Activated CD8-positive, alpha-beta memory T cell treated with anti-CD3 and anti-CD28 coated beads for 36 hours (primary cell): Measurements from ENCODE around the gene PLCH1. TPM values are rescaled to one million over a fixed set of nuclear protein-coding genes. Genes with fewer than 3 reads are reported as not detected.

Experiments used
- CTCF ChIA-PET: fragments of 350-600 bp; sonication (Branson Sonifier 250); formaldehyde crosslinking; loops from one replicate; lab custom pipeline; 2021; ENCODE audit warnings: antibody characterized with exemption; lab: Charles Lee
- POLR2A ChIA-PET: fragments of 350-600 bp; sonication (Branson Sonifier 250); formaldehyde crosslinking; loops from one replicate; lab custom pipeline; 2021; ENCODE audit warnings: antibody characterized with exemption; lab: Charles Lee
- total RNA-seq, 2 experiments: library from RNA; stranded (reverse); gene quantifications; one replicate each; pipeline ENCODE4 v1.2.3, GENCODE V29; 2021

PLCH1 gene
- total RNA-seq, 2 experiments from 2014 or later = 0.08 to 0.10 TPM

DNA sequence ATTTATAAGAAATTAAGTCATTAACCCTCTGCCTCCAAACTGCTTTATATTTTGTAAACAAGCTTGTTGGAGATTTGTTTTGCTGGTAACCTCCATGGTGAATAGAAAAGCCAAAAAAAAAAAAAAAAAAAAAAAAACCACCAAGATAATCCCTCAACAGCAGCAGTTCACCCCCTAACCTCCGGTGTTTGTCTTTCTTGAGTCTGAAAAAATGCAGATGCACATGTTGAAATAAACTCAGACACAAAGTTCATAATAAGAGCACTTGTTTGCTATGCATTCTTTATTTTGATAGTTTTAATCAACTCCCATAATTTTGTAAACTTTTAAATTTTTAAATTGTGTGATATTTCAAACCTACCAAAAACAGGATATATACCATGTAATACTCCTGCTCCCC lies 1.8 kb upstream of the PLCH1 start:
- POLR2A ChIA-PET = no interaction called here
- CTCF ChIA-PET = interaction anchor here (1.3 kb wide), 1 partner anchor 59 kb away, joined by 4 read pairs; the partner anchor contains the start of gene C3orf33

DNA sequence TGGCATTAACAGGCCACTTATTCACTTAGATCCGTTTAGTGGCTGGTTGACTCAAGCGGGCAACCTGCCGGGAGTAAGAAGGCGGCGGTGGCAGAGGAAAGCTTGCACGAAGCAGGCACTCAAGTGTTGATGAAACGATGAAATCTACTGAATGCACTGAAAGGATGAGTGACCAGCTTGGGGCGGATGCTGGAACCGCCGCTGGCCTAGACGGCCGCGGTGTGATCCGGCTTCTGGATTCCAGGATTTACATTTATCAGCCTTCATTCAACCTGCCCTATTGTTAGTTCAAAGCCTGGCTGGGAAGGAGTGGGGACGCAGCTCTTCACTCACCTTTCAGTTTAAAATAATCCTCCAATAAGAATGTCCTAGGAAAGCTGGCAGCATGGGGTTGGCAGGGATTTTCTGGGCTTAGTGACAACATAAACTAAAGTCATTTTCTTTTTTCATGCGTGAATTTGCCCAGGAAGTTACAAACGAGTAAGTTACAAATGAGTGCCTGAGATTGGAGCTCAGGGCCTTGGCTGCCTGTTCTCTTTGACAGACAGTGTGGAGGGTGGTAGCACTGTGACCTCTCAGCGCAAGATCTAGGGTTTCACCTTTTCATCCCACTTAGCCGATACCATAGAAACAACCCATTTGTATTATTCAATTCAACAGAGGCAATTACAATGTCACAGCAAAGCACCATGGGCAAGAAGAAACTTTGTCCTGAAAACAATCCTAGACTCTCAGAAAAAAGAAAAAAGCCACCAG lies 1.1 kb upstream of the PLCH1 start:
- CTCF ChIA-PET = no interaction called here
- POLR2A ChIA-PET = no interaction called here

- POLR2A ChIA-PET = no interaction called here
- CTCF ChIA-PET = no interaction called here
These were observed 753 bp downstream of the PLCH1 start for GRCh38 chr3:155744010-155744625.

GRCh38 chr3:155743606-155744005 lies 1.3 kb downstream of the PLCH1 start:
- CTCF ChIA-PET = no interaction called here
- POLR2A ChIA-PET = no interaction called here

GRCh38 chr3:155742349-155742965 lies 2.4 kb downstream of the PLCH1 start:
- ChIA-PET POLR2A (no interaction called here), CTCF (no interaction called here)

DNA sequence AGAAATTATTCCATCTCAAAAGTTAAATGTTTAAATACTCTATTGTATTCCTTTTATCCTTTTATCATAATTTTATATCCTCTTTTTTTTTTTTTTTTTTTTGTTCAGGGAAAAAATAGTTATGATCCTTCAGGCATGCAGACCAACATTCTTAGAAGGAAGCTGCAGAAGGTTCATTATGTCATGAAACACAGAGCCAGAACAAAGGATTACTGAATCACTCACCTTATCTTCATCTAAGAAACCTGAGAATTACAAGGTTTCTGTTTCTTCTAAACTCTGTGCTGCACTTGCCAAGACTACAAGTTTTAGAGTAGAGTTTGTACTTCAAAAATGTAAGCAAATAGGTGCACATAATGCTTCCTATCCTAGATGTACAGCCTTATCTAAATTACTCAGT lies 3.3 kb downstream of the PLCH1 start:
- ChIA-PET CTCF (no interaction called here), POLR2A (no interaction called here)

DNA sequence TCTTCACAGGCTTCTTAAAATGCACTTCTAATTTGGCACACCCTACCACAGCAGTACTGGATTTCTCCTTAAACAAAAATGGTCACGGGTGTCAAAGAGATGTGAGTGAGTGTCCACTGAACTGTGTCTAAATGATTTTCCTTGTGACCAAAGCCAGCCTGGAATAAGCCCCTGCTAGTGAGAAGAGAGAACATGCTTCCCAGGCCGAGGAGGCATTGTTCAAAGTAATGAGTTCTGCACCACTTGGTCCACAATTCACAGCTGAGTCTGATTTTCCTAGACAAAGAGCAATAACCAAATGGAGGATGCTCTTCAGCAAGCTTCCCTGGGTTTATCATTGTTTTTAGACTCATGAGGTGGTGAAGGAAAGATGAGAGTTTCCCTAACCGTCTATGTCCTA lies 3.8 kb downstream of the PLCH1 start:
- POLR2A ChIA-PET = interaction anchor here (1.0 kb wide), 1 partner anchor 10 kb away, joined by 3 read pairs; no protein-coding TSS in a partner anchor
- CTCF ChIA-PET = no interaction called here

DNA sequence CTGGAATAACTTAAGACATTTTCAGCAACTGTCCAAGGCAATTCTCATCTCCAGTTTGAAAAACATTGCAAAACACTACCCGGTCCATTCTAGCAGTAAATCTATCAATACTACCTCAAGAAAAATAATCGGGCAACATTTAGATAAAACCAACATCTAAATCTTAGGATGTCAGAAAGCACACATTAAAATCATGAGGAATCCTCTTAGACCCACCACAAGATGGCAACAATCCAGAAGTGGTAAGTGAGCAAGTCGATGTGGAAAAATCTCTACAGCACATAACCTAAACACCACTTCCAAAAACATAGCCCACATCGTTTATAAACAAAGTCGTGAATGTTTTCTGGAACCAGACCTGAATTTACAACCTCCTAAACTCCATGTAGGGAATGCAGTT lies 5.7 kb downstream of the PLCH1 start:
- ChIA-PET CTCF (no interaction called here), POLR2A (no interaction called here)

- CTCF ChIA-PET = no interaction called here
These were observed 6.2 kb downstream of the PLCH1 start for GRCh38 chr3:155738580-155739076.

DNA sequence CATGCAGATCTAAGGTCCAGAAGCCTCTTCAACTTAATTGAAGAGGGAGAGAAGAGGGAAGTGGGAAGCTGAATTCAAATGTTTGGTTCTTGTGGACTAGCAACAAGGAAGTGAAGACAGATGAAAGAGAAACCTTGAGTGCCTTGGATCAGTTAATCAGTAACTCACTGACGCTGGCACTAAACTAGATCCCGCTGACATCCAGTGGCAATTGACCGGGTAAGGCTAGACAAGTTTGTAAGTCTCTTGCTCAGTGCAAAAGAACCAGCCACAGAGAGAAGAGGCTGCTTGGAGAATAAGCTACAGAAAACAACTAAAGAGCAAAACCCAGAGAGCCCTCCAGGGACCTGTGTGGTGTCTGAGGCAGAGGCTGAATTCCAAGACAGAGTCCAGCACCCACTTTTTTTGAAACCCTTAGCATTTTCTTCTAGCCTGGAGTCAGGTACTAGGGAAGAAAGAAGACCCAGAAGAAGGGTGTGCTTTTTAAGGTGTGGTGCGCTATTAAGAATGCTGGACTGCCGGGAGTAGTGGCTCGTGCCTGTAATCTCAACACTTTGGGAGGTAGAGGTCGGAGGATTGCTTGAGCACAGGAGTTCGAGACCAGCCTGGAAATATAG lies 6.9 kb downstream of the PLCH1 start:
- ChIA-PET CTCF (no interaction called here), POLR2A (no interaction called here)

More at GRCh38 chr3:155738580-155739076, 6.2 kb downstream of the PLCH1 start:
- POLR2A ChIA-PET = no interaction called here

- CTCF ChIA-PET = no interaction called here
- POLR2A ChIA-PET = no interaction called here
These were observed 8.5 kb downstream of the PLCH1 start for GRCh38 chr3:155736381-155736780.

GRCh38 chr3:155730843-155731242 lies 14.0 kb downstream of the PLCH1 start:
- POLR2A ChIA-PET = no interaction called here
- CTCF ChIA-PET = no interaction called here

GRCh38 chr3:155727836-155728235 lies 17.0 kb downstream of the PLCH1 start:
- CTCF ChIA-PET = no interaction called here
- POLR2A ChIA-PET = no interaction called here

DNA sequence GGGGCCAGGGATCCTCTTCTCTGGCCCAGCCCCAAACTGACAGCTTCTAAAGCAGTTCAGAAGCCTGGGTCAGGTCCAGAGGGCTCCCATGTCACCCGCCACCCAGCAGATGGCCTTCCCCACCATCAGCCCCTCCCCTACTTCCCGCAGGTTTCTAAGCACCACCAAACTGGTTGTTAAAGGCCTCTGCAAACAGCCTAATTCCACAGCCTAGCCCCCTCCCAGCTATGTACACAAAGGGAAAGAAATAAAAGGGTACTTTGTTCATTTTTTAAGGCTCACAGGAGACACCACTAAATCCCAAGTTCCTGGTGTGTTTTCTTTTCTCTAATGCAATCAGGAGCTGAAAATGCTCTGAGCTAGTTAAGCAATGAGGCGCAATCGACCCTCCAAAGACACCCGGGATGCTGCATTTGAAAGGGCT lies 30.6 kb downstream of the PLCH1 start:
- POLR2A ChIA-PET = interaction anchor here (0.5 kb wide), 1 partner anchor 765 kb away, joined by 3 read pairs; no protein-coding TSS in a partner anchor
- CTCF ChIA-PET = no interaction called here

DNA sequence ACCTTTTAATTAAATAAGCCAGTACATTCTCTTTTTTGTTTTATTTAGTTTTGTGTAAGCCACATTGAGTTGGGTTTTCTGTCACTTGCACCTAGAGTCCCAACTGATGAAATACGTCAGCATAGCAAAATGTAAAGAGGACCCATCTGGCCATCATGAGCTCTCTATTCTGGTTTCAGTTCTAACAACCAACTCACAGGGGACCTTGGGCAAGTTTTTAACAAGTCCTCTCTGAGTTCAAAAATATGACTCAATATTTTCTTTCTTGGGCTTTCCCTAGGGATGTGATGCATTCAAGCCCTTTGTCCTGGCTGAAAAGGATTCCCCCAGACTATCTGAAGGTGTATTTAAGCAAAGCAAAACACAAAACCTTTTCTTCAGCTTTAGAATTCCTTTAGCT lies 32.9 kb downstream of the PLCH1 start:
- POLR2A ChIA-PET = no interaction called here

DNA sequence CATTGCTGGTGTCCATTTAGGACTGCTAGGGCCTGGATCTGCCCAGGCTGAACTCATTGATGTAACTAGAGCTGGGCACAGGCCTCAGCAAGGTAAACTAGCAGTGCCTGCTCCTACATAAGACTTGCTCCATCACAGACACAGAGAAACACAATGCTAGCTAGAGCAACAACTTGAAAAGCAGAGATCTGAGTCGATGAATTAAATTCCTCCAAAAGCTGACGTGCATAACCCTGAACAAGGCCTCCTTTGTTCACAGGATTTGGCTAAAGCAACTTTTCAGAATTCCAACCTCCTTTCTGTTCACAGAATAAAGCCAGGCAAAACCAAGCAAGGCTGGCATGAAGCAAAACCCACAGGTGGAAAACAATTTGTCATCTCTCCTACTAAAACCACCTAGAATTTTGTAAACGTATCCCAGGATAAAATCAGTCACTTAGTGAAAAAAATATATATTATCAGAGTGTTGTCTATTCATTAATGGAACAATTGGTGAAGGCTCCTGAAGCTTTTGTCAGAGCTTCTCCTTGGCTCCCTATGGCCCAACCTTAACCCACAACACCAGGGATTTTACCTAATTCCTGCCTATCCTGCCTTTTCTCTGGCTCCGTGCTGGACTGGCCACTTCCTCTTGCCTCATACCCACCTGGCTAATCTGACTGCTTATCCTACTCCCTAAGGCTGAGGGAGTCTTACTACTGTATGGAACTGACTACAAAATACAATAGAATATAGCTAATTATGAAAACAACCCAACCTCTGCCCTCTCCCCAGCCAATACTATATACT lies 39.9 kb downstream of the PLCH1 start:
- POLR2A ChIA-PET = no interaction called here
- CTCF ChIA-PET = interaction anchor here (0.5 kb wide), 1 partner anchor 133 kb away, joined by 3 read pairs; no protein-coding TSS in a partner anchor

More for the DNA sequence above, 32.9 kb downstream of the PLCH1 start:
- CTCF ChIA-PET = interaction anchor here (2.1 kb wide), 1 partner anchor 10 kb away, joined by 8 read pairs; no protein-coding TSS in a partner anchor

DNA sequence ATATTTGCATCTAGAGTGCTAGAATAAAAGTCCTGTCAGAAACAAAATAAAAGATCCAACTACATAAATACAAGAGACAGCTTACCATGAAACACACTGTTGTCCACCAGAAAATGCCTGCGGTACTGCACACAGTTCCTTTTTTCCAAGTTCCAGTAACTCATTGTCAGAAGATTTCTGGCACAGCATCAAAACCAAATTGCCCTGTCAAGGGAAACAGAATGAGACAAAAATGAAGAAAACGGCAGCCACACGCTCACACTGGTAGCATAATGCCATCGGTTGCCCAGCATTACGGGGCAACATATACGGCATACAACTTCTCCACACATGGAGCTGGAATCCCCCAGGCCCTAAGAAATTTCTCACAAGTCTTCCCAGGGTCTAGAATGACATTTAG lies 40.8 kb downstream of the PLCH1 start:
- ChIA-PET POLR2A (no interaction called here), CTCF (no interaction called here)

GRCh38 chr3:155702745-155703591 lies 41.9 kb downstream of the PLCH1 start:
- ChIA-PET CTCF (interaction anchor here (2.6 kb wide), 1 partner anchor 9 kb away, joined by 8 read pairs; no protein-coding TSS in a partner anchor), POLR2A (interaction anchor here (0.6 kb wide), 1 partner anchor 693 kb away, joined by 5 read pairs; no protein-coding TSS in a partner anchor)
